Measurements from ENCODE around the gene MEGF6.

GRCh38 chr1:3631320-3632260 is 20.3 kb upstream of the MEGF6 start:
- no peak for TF ChIP-seq CTCF (optimal IDR thresholded peaks at IDR 0.05 in 1 of 3, IDR thresholded peaks at IDR 0.05 in 1 of 3, conservative IDR thresholded peaks at IDR 0.05 in 1 of 3; ENCODE audit: extremely low read depth in 1 of 3, insufficient read depth in 2 of 3, low read length in 3 of 3)
- no peak for TF ChIP-seq EZH2 (IDR thresholded peaks at IDR 0.05; ENCODE audit: low read length)
